Natural killer cell (primary cell): ENCODE measurements around the gene NF1. TPM values are rescaled to one million over a fixed set of nuclear protein-coding genes. Genes with fewer than 3 reads are reported as not detected.

Experiments used
- ATAC-seq, 3 donors: fragments of 150-1000 bp in 2 of 3; fragments of 200-7000 bp in 1 of 3; cut with Tn5 transposase; 1 replicate in 1 of 3; 2 replicates in 2 of 3; pipeline ENCODE4 v1.10.0; 2021; ENCODE audit warnings: mild to moderate bottlenecking in 2 of 3, moderate library complexity in 2 of 3
- DNase-seq, 2 donors: peaks; one replicate each; pipeline versions ENCODE4 v3.0.0 to v3.0.0-alpha.2; 2013 to 2021; ENCODE audit warnings: mixed read lengths in 1 of 2
- H3K27ac ChIP-seq: one replicate; pipeline ENCODE4 v1.5.1; 2013; ENCODE audit warnings: mild to moderate bottlenecking, low read length
- H3K27me3 ChIP-seq: one replicate; pipeline ENCODE4 v1.6.1; 2013; ENCODE audit warnings: low read length; ENCODE audit not compliant: control insufficient read depth, insufficient read depth
- H3K36me3 ChIP-seq: one replicate; pipeline ENCODE4 v1.6.1; 2013; ENCODE audit warnings: low read length; ENCODE audit not compliant: control insufficient read depth, insufficient read depth
- H3K4me1 ChIP-seq: one replicate; pipeline ENCODE4 v1.6.1; 2013; ENCODE audit warnings: low read length; ENCODE audit not compliant: control insufficient read depth, insufficient read depth
- H3K4me3 ChIP-seq: one replicate; pipeline ENCODE4 v1.5.1; 2013; ENCODE audit warnings: low read length
- H3K9me3 ChIP-seq: one replicate; pipeline ENCODE4 v1.6.1; 2013; ENCODE audit warnings: low read length; ENCODE audit not compliant: control insufficient read depth, insufficient read depth
- H3K27ac Mint-ChIP-seq, 2 donors: one replicate each; pipeline ENCODE4 v1.8.0; 2022; ENCODE audit warnings: mild to moderate bottlenecking in 2 of 2, mixed read lengths in 2 of 2, moderate library complexity in 1 of 2
- H3K27me3 Mint-ChIP-seq, 2 donors: one replicate each; pipeline ENCODE4 v1.8.0; 2022; ENCODE audit warnings: low read depth in 2 of 2, mixed read lengths in 2 of 2
- H3K36me3 Mint-ChIP-seq: one replicate; pipeline ENCODE4 v1.8.0; 2022; ENCODE audit warnings: mixed read lengths
- H3K4me1 Mint-ChIP-seq, 2 donors: one replicate each; pipeline ENCODE4 v1.8.0; 2022; ENCODE audit warnings: mixed read lengths in 2 of 2
- H3K4me3 Mint-ChIP-seq: one replicate; pipeline ENCODE4 v1.8.0; 2022; ENCODE audit warnings: mild to moderate bottlenecking, moderate library complexity, mixed read lengths
- H3K9me3 Mint-ChIP-seq, 2 donors: one replicate each; pipeline ENCODE4 v1.8.0; 2022; ENCODE audit warnings: mixed read lengths in 2 of 2
- WGBS: methylation state at CpG from one replicate; pipeline ENCODE4 v1.1.7; 2013; ENCODE audit warnings: missing lambda C conversion rate; ENCODE audit not compliant: insufficient coverage; 5-methylcytosine and 5-hydroxymethylcytosine counted together
- intact Hi-C: fragments of 100-400 bp; cut with micrococcal nuclease; formaldehyde crosslinking; loops from one replicate; pipeline ENCODE4 v1.14.2; 2022
- total RNA-seq, 4 donors: library from RNA; stranded (reverse); fragments of 120-200 nt in 1 of 4; gene quantifications; one replicate each; pipeline versions ENCODE4 v1.2.3 to v1.2.4, GENCODE V29; 2013 to 2022
- TF ChIP-seq, protein P1 (sequence below): fragments of 200-600 bp; IDR thresholded peaks from one replicate; pipeline ENCODE4 v1.8.0; 2022; ENCODE audit warnings: antibody characterized with exemption

NF1 gene
- total RNA-seq, 3 donors from 2014 or later (not counting 1 experiment from before 2014, with no cell fraction given), result 30.3 to 40.7 (median 38.8) TPM

DNA sequence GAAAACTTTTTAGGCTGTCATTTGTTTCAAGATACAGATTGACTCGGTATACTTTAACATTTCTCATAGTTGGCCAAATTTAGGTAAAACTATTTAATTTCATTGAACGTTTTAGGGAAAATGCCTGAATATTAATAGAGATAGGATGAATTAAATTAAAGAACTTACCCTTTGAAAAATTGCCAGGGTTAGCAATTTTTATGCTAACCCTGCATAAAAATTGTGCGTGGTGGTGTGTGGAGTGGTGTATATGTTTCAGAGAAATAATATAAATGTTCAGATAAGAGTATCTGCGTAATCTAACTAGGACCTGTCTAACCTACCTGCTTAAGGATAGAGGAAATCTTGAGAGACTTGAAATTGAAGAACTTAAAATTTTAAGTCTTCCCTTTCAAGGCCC, 21.4 kb downstream of the NF1 start:
- Mint-ChIP-seq H3K4me3 (no peak overlapping the region), H3K27me3 (no peaks in the 10 kb centered on the region), H3K27ac (no peak overlapping the region), H3K9me3 (no peaks in the 10 kb centered on the region), H3K4me1 (peaks cover 0 to 3% of the 10 kb centered on the region in 2 donors), H3K36me3 (no peaks in the 10 kb centered on the region)
- DNase-seq, result no peak
- intact Hi-C loops, result no loop called here
- 87% methylated on average over 2 of the region's 4 CpGs for WGBS
- ATAC-seq, result no peak
- Histone ChIP-seq H3K27ac (no peak overlapping the region), H3K4me3 (no peak overlapping the region), H3K4me1 (no peaks in the 10 kb centered on the region), H3K36me3 (no peaks in the 10 kb centered on the region), H3K9me3 (no peaks in the 10 kb centered on the region), H3K27me3 (no peaks in the 10 kb centered on the region)
- TF ChIP-seq, protein P1, sequence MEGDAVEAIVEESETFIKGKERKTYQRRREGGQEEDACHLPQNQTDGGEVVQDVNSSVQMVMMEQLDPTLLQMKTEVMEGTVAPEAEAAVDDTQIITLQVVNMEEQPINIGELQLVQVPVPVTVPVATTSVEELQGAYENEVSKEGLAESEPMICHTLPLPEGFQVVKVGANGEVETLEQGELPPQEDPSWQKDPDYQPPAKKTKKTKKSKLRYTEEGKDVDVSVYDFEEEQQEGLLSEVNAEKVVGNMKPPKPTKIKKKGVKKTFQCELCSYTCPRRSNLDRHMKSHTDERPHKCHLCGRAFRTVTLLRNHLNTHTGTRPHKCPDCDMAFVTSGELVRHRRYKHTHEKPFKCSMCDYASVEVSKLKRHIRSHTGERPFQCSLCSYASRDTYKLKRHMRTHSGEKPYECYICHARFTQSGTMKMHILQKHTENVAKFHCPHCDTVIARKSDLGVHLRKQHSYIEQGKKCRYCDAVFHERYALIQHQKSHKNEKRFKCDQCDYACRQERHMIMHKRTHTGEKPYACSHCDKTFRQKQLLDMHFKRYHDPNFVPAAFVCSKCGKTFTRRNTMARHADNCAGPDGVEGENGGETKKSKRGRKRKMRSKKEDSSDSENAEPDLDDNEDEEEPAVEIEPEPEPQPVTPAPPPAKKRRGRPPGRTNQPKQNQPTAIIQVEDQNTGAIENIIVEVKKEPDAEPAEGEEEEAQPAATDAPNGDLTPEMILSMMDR, result no peak

DNA sequence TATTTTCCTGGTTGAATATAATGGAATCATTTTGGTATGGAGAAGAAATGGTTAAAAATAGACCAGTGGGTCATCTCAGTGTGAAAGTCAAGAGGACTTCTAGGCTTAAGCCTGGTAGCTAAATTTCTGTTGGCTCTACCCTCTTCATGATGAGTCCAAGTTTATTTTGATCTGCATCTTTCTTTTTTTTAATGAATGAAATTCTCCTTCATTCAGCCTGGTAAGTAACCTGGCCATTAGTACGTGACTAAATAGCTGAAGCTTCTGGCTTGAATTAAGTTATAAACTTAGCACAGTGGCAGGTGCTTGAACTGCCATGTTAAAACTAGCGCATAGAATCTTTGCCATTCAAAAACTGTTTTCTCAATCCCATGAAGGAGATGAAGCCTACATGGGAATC, 28.0 kb downstream of the NF1 start:
- no peaks in the 10 kb centered on the region for H3K9me3 ChIP-seq
- no peaks in the 10 kb centered on the region for H3K27me3 Mint-ChIP-seq
- H3K4me3 Mint-ChIP-seq, result no peak overlapping the region
- no peaks in the 10 kb centered on the region for H3K36me3 ChIP-seq
- H3K4me1 ChIP-seq, result no peaks in the 10 kb centered on the region
- H3K4me3 ChIP-seq, result no peak overlapping the region
- no peak overlapping the region for H3K27ac Mint-ChIP-seq
- no peaks in the 10 kb centered on the region for H3K9me3 Mint-ChIP-seq
- no peaks in the 10 kb centered on the region for H3K36me3 Mint-ChIP-seq
- 89% methylated on average over 2 of the region's 2 CpGs for WGBS
- no peak overlapping the region for H3K27ac ChIP-seq
- DNase-seq (no peak), ATAC-seq (no peak)
- intact Hi-C loops, result no loop called here
- H3K4me1 Mint-ChIP-seq, result no peaks in the 10 kb centered on the region
- TF ChIP-seq, protein P1, result no peak
- H3K27me3 ChIP-seq, result no peaks in the 10 kb centered on the region

DNA sequence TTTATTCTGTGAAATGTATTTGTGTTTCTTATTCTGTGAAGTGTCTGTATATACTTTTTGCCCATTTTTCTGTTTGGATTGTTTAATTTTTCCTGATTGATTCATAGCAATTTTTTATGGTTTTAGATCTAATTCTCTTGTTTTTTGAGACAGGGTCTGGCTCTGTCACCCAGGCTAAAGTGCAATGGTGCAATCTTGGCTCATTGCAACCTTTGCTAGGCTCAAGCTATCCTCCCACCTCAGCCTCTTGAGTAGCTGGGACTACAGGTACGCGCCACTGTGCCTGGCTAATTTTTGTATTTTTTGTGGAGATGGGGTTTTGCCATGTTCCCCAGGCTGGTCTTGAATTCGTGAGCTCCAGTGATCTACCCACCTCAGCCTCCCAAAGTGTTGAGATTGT, 31.5 kb downstream of the NF1 start:
- Histone ChIP-seq H3K36me3 (no peaks in the 10 kb centered on the region), H3K27ac (no peak overlapping the region), H3K4me1 (no peaks in the 10 kb centered on the region), H3K4me3 (no peak overlapping the region), H3K9me3 (no peaks in the 10 kb centered on the region), H3K27me3 (no peaks in the 10 kb centered on the region)
- ATAC-seq, result no peak
- intact Hi-C loops, result no loop called here
- WGBS, result 71% methylated on average over 1 of the region's 3 CpGs
- no peaks in the 10 kb centered on the region for H3K27me3 Mint-ChIP-seq
- peaks cover 0 to 2% of the 10 kb centered on the region in 2 donors for H3K4me1 Mint-ChIP-seq
- TF ChIP-seq, protein P1, result no peak
- no peaks in the 10 kb centered on the region for H3K9me3 Mint-ChIP-seq
- H3K4me3 Mint-ChIP-seq, result no peak overlapping the region
- DNase-seq, result no peak
- H3K27ac Mint-ChIP-seq, result no peak overlapping the region
- no peaks in the 10 kb centered on the region for H3K36me3 Mint-ChIP-seq

DNA sequence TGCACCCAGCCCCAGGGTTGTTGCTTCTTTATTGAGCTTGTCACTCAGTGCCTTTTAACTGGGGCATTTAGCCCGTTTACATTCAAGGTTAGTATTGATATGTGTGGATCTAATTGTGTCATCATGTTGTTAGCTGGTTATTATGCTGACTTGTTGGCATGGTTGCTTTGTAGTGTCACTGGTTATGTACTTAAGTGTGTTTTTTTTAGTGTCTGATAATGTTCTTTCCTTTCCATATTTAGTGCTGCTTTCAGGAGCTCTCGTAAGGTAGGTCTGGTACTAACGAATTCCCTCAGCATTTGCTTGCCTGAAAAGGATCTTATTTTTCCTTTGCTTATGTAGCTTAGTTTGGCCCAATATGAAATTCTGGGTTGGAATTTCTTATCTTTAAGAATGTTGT, 33.5 kb downstream of the NF1 start:
- Histone ChIP-seq H3K9me3 (no peaks in the 10 kb centered on the region), H3K4me1 (no peaks in the 10 kb centered on the region), H3K27ac (no peak overlapping the region), H3K27me3 (no peaks in the 10 kb centered on the region), H3K36me3 (no peaks in the 10 kb centered on the region), H3K4me3 (no peak overlapping the region)
- ATAC-seq (no peak), DNase-seq (no peak)
- no peaks in the 10 kb centered on the region for H3K9me3 Mint-ChIP-seq
- 92% methylated on average over 3 of the region's 3 CpGs for WGBS
- H3K27me3 Mint-ChIP-seq, result no peaks in the 10 kb centered on the region
- no peak overlapping the region for H3K27ac Mint-ChIP-seq
- peaks cover 0 to 4% of the 10 kb centered on the region in 2 donors for H3K4me1 Mint-ChIP-seq
- H3K36me3 Mint-ChIP-seq, result no peaks in the 10 kb centered on the region
- intact Hi-C loops, result no loop called here
- no peak overlapping the region for H3K4me3 Mint-ChIP-seq
- TF ChIP-seq, protein P1, result no peak
